NOMO-1 (cell line): Measurements from ENCODE around the gene CFAP299.
"Not testable (repeated sequence)": the region's sequence is repeated elsewhere in the genome, so short reads cannot be mapped to it uniquely, and the experiment has no call there.

Experiments
- DNase-seq, 2 experiments: peaks; one replicate each; lab custom pipeline; 2025; ENCODE audit not compliant: unreplicated experiment in 2 of 2; lab: John Stamatoyannopoulos, UW

CFAP299 gene

GRCh38 chr4:80324171-80324570 lies 11.4 kb upstream of the CFAP299 start:
- DNase-seq = no peak

- no peak for DNase-seq
Observed at GRCh38 chr4:80331693-80332092, 3.8 kb upstream of the CFAP299 start.

GRCh38 chr4:80333121-80333520 lies 2.4 kb upstream of the CFAP299 start:
- no peak for DNase-seq

GRCh38 chr4:80334568-80334967 lies 962 bp upstream of the CFAP299 start:
- DNase-seq = no peak

- no peak for DNase-seq
Observed at GRCh38 chr4:80335226-80335553, 340 bp upstream of the CFAP299 start.

- no peak for DNase-seq
Observed at GRCh38 chr4:80336582-80336981, 1.1 kb downstream of the CFAP299 start.

- no peak for DNase-seq
Observed at GRCh38 chr4:80340036-80340435, 4.5 kb downstream of the CFAP299 start.

- not testable (repeated sequence) for DNase-seq
Observed at GRCh38 chr4:80342684-80343083, 7.2 kb downstream of the CFAP299 start.

GRCh38 chr4:80343887-80344286 lies 8.4 kb downstream of the CFAP299 start:
- DNase-seq = no peak

- DNase-seq = no peak
Observed at GRCh38 chr4:80360084-80360483, 24.6 kb downstream of the CFAP299 start.

- DNase-seq = no peak
Observed at GRCh38 chr4:80360900-80361299, 25.4 kb downstream of the CFAP299 start.

- DNase-seq = peak in 1 of 2 experiments; percentile 33
Observed at GRCh38 chr4:80361329-80361900, 25.9 kb downstream of the CFAP299 start.

- DNase-seq = peak in 1 of 2 experiments; percentile 22
Observed at GRCh38 chr4:80362578-80363181, 27.1 kb downstream of the CFAP299 start.

- DNase-seq = peak in 1 of 2 experiments; percentile 2
Observed at GRCh38 chr4:80365928-80366327, 30.4 kb downstream of the CFAP299 start.

GRCh38 chr4:80367737-80368136 lies 32.2 kb downstream of the CFAP299 start:
- no peak for DNase-seq

GRCh38 chr4:80370635-80371034 lies 35.1 kb downstream of the CFAP299 start:
- DNase-seq = no peak

GRCh38 chr4:80371046-80371445 lies 35.5 kb downstream of the CFAP299 start:
- DNase-seq = no peak

GRCh38 chr4:80374180-80374579 lies 38.6 kb downstream of the CFAP299 start:
- no peak for DNase-seq

- no peak for DNase-seq
Observed at GRCh38 chr4:80382090-80382832, 46.7 kb downstream of the CFAP299 start.

- DNase-seq = no peak
Observed at GRCh38 chr4:80385397-80386280, 50.1 kb downstream of the CFAP299 start.

- no peak for DNase-seq
Observed at GRCh38 chr4:80386281-80386886, 50.9 kb downstream of the CFAP299 start.
